ENCODE measurements around the gene AUTS2.

DNA sequence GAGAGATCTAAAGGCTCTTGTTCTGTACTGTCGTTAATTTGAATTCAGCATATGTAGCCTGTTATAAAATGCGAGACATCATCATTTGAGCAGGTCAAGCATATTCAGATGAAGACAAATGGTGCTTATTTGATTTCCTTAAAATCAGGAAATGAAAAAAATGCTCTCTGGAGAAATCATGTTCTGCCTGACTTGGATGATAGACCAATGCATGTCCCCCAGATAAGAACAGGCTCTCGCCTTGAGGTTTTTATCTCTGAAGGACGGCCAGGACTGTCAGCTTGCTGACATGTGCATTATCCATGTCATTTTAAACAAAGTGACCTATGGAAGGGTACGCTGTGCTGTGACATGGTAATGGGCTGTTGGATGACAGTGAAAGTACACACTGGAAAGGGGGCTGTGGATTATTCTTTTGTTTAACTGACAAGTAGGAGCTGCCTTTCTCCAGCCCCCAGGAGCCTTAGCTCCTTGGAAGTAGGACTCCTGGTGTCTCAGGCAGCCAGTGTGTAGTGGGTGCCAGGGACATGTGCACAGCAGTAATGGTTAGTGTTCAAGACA lies 838.6 kb downstream of the AUTS2 start:
- TF ChIP-seq, protein P1, sequence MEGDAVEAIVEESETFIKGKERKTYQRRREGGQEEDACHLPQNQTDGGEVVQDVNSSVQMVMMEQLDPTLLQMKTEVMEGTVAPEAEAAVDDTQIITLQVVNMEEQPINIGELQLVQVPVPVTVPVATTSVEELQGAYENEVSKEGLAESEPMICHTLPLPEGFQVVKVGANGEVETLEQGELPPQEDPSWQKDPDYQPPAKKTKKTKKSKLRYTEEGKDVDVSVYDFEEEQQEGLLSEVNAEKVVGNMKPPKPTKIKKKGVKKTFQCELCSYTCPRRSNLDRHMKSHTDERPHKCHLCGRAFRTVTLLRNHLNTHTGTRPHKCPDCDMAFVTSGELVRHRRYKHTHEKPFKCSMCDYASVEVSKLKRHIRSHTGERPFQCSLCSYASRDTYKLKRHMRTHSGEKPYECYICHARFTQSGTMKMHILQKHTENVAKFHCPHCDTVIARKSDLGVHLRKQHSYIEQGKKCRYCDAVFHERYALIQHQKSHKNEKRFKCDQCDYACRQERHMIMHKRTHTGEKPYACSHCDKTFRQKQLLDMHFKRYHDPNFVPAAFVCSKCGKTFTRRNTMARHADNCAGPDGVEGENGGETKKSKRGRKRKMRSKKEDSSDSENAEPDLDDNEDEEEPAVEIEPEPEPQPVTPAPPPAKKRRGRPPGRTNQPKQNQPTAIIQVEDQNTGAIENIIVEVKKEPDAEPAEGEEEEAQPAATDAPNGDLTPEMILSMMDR (IDR thresholded peaks at IDR 0.05; ENCODE audit: low read depth, low read length, missing input control) = no peak
- TF ChIP-seq, protein P2, sequence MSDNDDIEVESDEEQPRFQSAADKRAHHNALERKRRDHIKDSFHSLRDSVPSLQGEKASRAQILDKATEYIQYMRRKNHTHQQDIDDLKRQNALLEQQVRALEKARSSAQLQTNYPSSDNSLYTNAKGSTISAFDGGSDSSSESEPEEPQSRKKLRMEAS (IDR thresholded peaks at IDR 0.05) = no peak
- no peak for TF ChIP-seq EGR1 (IDR thresholded peaks at IDR 0.05; ENCODE audit: low read depth in 2 of 2)
- TF ChIP-seq TAF1 (conservative IDR thresholded peaks at IDR 0.05) = no peak
- TF ChIP-seq RAD21 (IDR thresholded peaks at IDR 0.05) = no peak
- TF ChIP-seq FOXA1 (IDR thresholded peaks at IDR 0.05) = no peak
- no peak for TF ChIP-seq JUND (IDR thresholded peaks at IDR 0.05)
- TF ChIP-seq HNF4A (conservative IDR thresholded peaks at IDR 0.05) = no peak
- no peak for TF ChIP-seq GABPA (IDR thresholded peaks at IDR 0.05 in 1 of 2, conservative IDR thresholded peaks at IDR 0.05 in 1 of 2)
- no peak for TF ChIP-seq ZBTB33 (IDR thresholded peaks at IDR 0.05)
- no peak for TF ChIP-seq RXRA (IDR thresholded peaks at IDR 0.05)
- TF ChIP-seq REST (IDR thresholded peaks at IDR 0.05) = no peak
- no peak for TF ChIP-seq YY1 (IDR thresholded peaks at IDR 0.05)
